NCI-H524 (cell line): Measurements from ENCODE around the gene SLC22A12.

Source experiments
- DNase-seq, 2 experiments: peaks; one replicate each; lab custom pipeline; 2025; lab: John Stamatoyannopoulos, UW

The SLC22A12 gene

GRCh38 chr11:64624883-64625481 lies 34.0 kb downstream of the SLC22A12 start:
- no peak for DNase-seq

- DNase-seq = no peak
Observed at GRCh38 chr11:64626637-64627036, 35.6 kb downstream of the SLC22A12 start.

- DNase-seq = peak; percentile 77 to 87
Observed at GRCh38 chr11:64627371-64627770, 36.4 kb downstream of the SLC22A12 start.

- DNase-seq = no peak
Observed at GRCh38 chr11:64628596-64628995, 37.6 kb downstream of the SLC22A12 start.

DNA sequence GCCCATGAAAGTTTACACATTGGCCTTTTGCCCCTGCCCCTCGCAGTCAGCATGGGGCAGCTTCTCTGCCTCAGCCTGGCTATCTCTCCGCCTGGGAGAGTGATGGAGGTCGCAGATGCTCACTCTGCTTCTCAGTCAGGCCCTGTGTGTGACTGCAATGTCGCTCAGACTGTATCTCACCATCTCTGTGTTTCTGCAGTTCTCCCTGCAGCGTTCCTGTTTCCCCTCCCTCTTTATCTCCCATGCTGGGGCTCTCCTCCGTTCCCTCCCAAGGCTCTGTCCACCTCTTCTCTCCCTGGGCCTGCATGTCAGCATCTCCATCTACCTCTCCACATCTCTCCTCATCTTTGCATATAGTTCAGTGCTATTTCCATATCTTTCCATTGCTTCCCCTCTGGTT lies 38.1 kb downstream of the SLC22A12 start:
- no peak for DNase-seq

DNA sequence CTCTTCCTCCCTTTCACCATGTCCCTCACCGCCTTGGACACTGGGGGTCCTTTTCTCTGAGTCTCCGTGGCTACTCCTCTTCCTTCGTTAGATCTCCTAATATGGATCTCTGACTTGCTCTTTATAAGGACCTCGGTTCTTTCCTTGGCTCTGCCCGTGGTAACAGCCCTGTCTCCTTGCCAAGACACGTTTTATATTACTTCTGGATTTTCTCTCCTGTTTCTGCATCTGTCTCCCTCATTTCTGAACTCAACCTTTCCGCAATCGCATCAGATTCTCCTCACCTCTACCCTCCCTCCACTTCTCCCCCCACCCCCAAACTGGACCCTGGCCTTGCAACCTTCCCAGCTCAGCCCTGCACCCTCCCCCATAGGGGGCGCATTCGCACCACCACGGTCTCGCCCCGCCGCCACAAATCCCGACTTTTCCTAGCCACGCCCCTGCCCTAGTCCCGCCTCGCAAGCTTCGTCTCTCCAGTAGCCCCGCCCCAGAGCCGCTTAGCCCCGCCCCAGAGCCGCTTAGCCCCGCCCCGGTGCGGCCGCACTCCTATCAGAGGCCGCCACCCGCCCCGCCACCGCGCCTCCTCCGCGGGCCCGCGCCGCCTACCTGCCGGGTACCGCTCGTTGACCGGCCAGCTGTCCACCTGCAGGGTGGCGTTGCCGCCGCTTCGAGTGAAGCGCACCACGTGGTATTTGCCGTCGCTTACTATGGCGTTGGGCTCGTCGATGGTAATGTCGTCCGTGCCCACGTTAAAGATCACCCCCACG lies 39.0 kb downstream of the SLC22A12 start:
- DNase-seq = no peak

DNA sequence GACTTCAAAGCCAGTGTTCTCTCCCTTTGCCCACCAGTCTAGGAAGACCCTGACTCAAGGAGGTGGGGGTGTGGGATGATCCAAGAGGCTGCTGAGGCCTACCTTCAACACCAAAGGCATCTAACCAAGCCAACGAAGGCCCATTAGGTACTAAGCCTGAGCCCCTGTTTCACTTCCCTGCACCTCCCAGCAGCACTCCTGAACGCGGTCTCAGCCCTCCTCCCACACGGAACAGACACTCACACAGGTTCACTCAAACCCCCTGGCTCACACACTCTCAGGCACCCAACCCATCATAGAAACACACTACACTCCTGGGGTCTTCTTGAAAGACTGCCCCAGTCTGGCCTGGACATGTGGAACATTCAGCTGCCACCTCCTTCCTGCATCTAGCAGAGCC lies 40.7 kb downstream of the SLC22A12 start:
- DNase-seq = no peak

- DNase-seq = no peak
Observed at GRCh38 chr11:64632237-64632636, 41.2 kb downstream of the SLC22A12 start.

DNA sequence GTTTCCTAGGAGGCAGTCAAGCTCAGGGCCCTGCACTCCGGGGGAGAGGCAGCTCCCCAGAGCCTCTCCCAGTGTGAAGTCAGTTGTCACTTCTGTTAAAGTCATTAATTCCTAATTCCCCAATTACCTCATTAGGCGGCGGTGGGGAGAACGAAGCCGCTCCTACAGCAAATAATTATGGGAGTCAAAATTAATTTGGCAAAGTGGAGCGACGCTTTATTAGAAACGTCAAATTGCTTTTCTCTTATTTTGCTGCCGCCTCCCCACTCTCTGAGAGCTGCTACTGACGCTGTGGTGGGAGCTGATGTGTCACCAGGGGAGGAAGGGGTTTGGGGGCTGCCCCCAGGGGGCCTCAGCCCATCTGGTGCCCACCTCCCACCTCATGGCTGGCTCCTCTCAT lies 41.6 kb downstream of the SLC22A12 start:
- no peak for DNase-seq

DNA sequence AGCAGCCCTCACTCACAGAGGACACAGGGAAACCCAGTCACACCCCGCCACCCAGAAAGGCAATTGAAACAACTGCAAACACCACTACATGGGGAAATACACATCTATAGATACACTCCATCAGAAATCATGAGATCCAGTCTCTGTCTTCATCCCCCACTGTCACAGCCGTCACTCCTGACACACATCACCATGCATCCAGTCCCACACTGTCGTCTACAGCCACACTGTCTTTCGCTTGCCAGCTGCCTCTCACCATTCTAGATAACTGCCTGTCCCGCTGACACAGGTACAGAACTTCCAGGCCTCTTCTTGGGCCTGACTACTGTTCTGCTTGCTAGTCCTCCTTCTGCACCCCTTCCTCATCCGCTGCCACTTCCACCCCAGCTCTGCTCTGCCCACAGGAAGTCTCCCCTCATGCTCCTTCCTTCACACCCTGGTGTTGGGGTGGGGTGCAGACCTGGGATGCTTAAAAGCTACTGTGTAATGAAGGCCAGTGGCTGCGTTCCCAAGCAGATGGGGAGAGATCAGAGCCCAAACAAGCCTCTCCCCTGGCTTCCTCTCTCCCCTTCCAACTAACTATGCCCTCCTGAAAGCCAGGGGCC lies 42.6 kb downstream of the SLC22A12 start:
- no peak for DNase-seq

DNA sequence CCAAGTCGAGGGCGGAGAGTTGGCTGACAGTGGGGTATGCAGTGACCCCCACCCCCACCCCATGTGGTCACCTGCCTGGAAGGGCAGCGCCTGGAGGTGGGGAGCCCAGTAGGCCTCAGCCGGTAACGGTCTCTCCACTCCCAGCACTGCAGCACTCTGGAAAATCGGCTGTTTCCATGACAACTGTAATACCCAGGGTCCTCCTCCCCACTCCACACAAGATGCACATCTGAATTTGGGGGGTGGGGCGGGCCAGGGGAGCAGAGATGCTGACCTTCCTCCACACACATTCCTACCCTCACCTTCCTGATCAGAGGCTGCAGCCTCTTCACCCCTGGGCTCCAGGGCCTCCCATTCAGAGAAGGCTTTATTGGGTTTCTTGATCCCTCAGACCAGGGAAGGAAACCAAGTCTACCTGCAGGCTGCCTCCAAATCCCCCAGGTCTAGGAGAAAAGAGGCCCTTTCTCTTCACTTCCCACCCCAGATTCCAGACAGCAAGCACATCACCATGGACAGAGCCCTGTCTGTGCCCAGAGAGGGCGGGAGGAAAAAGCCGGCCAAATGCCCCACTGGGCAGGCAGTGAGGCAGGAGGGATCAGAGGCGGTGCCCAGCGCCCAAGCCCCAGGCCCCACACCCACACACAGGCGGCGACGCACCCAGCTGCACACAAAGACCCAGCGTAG lies 46.5 kb downstream of the SLC22A12 start:
- DNase-seq = no peak

- DNase-seq = peak; percentile 20 to 63
Observed at GRCh38 chr11:64638018-64638665, 47.1 kb downstream of the SLC22A12 start.

GRCh38 chr11:64638829-64639228 lies 47.8 kb downstream of the SLC22A12 start:
- no peak for DNase-seq

- DNase-seq = no peak
Observed at GRCh38 chr11:64639885-64640284, 48.9 kb downstream of the SLC22A12 start.

- DNase-seq = no peak
Observed at GRCh38 chr11:64641596-64642417, 50.8 kb downstream of the SLC22A12 start.

GRCh38 chr11:64642418-64642735 lies 51.4 kb downstream of the SLC22A12 start:
- no peak for DNase-seq

DNA sequence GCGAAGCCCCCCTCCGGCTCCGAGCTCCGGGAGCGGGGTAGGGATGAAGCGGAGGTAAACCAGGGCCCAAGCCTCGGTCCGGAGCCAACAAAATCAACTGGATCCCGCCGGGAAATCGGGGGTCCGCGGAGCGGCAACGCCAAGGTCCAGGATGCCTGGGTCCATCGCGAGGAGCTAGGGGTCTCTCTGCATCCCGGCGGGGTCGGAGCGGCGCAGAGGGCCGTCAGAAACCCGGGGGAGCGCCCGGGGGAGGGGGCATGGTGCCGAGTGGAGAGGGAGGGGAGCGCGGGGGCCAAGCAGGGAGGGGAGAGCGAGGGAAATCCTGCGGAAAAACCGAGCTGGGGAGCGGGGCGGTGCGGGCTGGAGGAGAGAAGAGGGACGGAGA lies 51.8 kb downstream of the SLC22A12 start:
- DNase-seq = no peak

DNA sequence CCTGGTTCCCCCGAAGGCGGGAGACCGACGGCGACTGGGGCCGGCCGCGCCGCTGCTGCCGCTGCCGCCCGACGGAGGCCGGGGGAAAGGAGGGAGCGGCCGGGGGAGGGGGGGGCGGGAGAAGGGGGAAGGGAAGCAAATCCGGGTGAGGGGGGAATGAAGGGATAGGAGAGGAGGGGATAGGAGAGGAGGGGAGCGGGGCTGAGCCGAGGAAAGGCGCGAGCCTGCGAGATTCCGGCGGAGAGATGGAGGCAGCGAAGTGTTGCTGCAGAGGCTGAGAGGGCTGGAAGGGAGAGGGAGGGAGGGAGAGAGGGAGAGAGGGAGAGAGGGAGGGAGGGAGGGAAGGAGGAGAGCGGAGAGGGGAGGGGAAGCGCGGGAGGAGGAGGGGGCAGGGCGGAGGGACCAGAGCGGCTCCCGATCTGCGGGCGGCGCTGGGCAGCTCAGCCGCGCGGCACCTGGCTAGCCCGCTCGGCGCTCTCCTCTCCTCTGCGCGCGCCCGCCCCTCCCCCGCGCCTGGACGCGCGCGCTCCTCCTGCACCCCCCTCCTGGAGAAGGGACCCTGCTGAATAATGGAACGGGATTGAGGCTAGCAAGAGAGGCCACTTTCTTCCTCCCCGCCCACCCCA lies 52.3 kb downstream of the SLC22A12 start:
- DNase-seq = peak; percentile 66 to 76

- DNase-seq = peak in 1 of 2 experiments; percentile 67
Observed at GRCh38 chr11:64643920-64644646, 53.1 kb downstream of the SLC22A12 start.

- DNase-seq = peak in 1 of 2 experiments; percentile 55
Observed at GRCh38 chr11:64644647-64645275, 53.7 kb downstream of the SLC22A12 start.
